Fibroblast of the conjunctiva (primary cell): ENCODE data around the gene ADCK1.
A peak's percentile ranks its signal among the peaks of the same experiment; 100 is the strongest.
"Not testable (repeated sequence)": the region's sequence is repeated elsewhere in the genome, so short reads cannot be mapped to it uniquely, and the experiment has no call there.

Source experiments
- DNase-seq: peaks from one replicate; pipeline ENCODE4 v3.0.0-alpha.2; 2010; ENCODE audit warnings: low read depth

The ADCK1 gene

GRCh38 chr14:77812028-77812427 is 12.1 kb downstream of the ADCK1 start:
- DNase-seq: no peak

GRCh38 chr14:77812682-77813081 is 12.8 kb downstream of the ADCK1 start:
- DNase-seq: not testable (repeated sequence)

- no peak for DNase-seq
These were observed 22.4 kb downstream of the ADCK1 start for GRCh38 chr14:77822307-77822706.

GRCh38 chr14:77822741-77823140 is 22.8 kb downstream of the ADCK1 start:
- no peak for DNase-seq

- DNase-seq: no peak
These were observed 23.5 kb downstream of the ADCK1 start for GRCh38 chr14:77823378-77823777.

GRCh38 chr14:77825895-77826519 is 26.1 kb downstream of the ADCK1 start:
- no peak for DNase-seq

- DNase-seq: no peak
These were observed 30.8 kb downstream of the ADCK1 start for GRCh38 chr14:77830692-77831091.

- no peak for DNase-seq
These were observed 32.4 kb downstream of the ADCK1 start for GRCh38 chr14:77832297-77832696.

GRCh38 chr14:77837926-77838325 is 38.0 kb downstream of the ADCK1 start:
- DNase-seq: no peak

GRCh38 chr14:77838831-77839511 is 39.1 kb downstream of the ADCK1 start:
- no peak for DNase-seq

- DNase-seq: no peak
These were observed 43.3 kb downstream of the ADCK1 start for GRCh38 chr14:77843195-77843594.

- no peak for DNase-seq
These were observed 43.7 kb downstream of the ADCK1 start for GRCh38 chr14:77843651-77844050.

- no peak for DNase-seq
These were observed 44.9 kb downstream of the ADCK1 start for GRCh38 chr14:77844802-77845201.

GRCh38 chr14:77848031-77848430 is 48.1 kb downstream of the ADCK1 start:
- no peak for DNase-seq

GRCh38 chr14:77849711-77850110 is 49.8 kb downstream of the ADCK1 start:
- DNase-seq: no peak

GRCh38 chr14:77853919-77854318 is 54.0 kb downstream of the ADCK1 start:
- no peak for DNase-seq

GRCh38 chr14:77856941-77857340 is 57.0 kb downstream of the ADCK1 start:
- no peak for DNase-seq

GRCh38 chr14:77859934-77860570 is 60.1 kb downstream of the ADCK1 start:
- no peak for DNase-seq

- DNase-seq: no peak
These were observed 61.3 kb downstream of the ADCK1 start for GRCh38 chr14:77861201-77861600.

GRCh38 chr14:77862154-77862786 is 62.4 kb downstream of the ADCK1 start:
- peak; percentile 32 for DNase-seq

- no peak for DNase-seq
These were observed 64.2 kb downstream of the ADCK1 start for GRCh38 chr14:77864085-77864484.

- no peak for DNase-seq
These were observed 64.7 kb downstream of the ADCK1 start for GRCh38 chr14:77864580-77864979.

GRCh38 chr14:77865455-77865854 is 65.5 kb downstream of the ADCK1 start:
- no peak for DNase-seq
